Measurements from ENCODE around the gene SPATA22.
"Not testable (repeated sequence)": the region's sequence is repeated elsewhere in the genome, so short reads cannot be mapped to it uniquely, and the experiment has no call there.

Gene SPATA22

GRCh38 chr17:3472137-3472536, 518 bp upstream of the SPATA22 start:
- DNase-seq (ENCODE audit: low spot score), result no peak

- no peak for DNase-seq (ENCODE audit: low spot score)
These were observed 2.1 kb downstream of the SPATA22 start for GRCh38 chr17:3469529-3469928.

GRCh38 chr17:3466355-3466754, 5.3 kb downstream of the SPATA22 start:
- not testable (repeated sequence) for DNase-seq (ENCODE audit: low spot score)

- DNase-seq (ENCODE audit: low spot score), result no peak
These were observed 23.5 kb downstream of the SPATA22 start for GRCh38 chr17:3448059-3448665.

DNA sequence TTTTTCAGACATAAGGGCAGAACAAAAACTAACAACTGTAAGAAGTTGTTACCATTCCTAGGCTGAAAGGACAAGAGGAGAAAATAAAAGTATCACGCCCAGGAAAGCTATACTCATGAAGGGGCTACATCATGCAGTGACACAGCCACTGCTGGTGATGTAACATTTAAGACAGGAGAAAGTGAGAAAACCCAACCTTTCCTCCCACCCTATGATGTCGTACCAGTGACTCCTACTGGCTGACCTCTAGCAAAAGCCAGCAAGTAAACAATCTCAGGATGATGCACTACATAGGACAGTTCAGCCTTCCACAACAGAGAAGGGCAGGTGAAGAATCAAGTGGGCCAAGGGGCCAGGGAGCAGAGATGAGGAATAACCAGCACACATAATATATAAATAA, 24.0 kb downstream of the SPATA22 start:
- DNase-seq (ENCODE audit: low spot score), result no peak

GRCh38 chr17:3440451-3440850, 31.2 kb downstream of the SPATA22 start:
- no peak for DNase-seq (ENCODE audit: low spot score)

DNA sequence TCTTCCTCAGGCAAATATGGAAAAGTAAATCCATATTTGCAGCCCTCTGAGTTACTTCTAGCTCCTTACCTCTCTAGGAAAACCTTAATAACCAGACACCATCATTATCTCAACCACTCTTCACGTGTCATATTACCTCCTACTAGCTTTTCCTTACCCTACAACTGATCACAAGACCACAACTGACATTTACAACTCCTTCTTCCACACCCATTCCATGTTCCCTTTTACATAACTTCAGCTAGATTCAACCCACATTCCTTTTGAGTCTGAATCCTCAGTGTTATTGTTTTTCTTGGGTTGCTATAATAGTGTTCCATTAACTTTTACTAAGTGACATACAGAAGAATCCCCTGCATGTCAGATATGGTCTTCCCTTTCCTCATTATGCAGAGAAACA, 33.3 kb downstream of the SPATA22 start:
- no peak for DNase-seq (ENCODE audit: low spot score)

- no peak for DNase-seq (ENCODE audit: low spot score)
These were observed 37.9 kb downstream of the SPATA22 start, which contains the start of gene OR1E2 for GRCh38 chr17:3433741-3434140. Gene OR1E2 (minus strand): TSS chr17:3433841. CDS start chr17:3433841, 0 bp downstream.

DNA sequence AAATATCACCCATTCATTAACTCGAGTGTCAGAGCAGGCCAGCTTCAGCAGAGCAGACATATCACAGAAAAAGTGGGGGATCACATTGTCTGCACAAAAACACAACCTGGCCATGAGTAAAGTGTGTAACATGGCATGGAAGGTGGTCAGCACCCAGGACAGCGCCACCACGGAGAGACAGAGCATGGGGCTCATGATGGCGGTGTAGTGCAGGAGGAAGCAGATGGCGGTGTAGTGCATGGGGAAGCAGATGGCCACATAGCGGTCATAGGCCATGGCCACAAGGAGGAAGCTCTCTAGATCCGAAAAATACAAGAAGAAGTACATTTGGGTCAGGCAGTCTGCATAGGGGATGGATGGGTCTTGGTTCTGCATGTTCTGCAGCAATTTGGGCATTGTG, 38.4 kb downstream of the SPATA22 start:
- not testable (repeated sequence) for DNase-seq (ENCODE audit: low spot score)

GRCh38 chr17:3418222-3418621, 53.4 kb downstream of the SPATA22 start:
- no peak for DNase-seq (ENCODE audit: low spot score)

- DNase-seq (ENCODE audit: low spot score), result no peak
These were observed 56.0 kb downstream of the SPATA22 start for GRCh38 chr17:3415610-3416009.

GRCh38 chr17:3412216-3412615, 59.4 kb downstream of the SPATA22 start:
- not testable (repeated sequence) for DNase-seq (ENCODE audit: low spot score)

GRCh38 chr17:3411070-3411469, 60.5 kb downstream of the SPATA22 start, which contains the start of gene OR3A3:
Gene OR3A3 (plus strand): TSS chr17:3411370.
- DNase-seq (ENCODE audit: low spot score), result no peak

DNA sequence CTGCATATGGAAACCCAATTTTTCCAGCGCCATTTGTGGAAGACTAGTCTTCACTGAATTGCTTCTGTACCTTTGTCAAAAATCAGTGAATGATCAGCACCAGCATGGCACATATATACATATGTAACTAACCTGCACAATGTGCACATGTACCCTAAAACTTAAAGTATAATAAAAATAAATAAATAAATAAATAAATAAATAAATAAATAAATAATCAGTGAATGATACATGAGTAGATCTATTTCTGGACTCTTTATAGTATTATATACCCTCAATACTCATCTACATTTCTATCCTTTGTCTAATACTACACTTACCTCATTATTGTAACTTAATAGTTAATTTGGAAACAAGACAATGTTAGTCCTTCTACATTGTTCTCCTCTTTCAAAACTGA, 67.8 kb downstream of the SPATA22 start:
- not testable (repeated sequence) for DNase-seq (ENCODE audit: low spot score)

DNA sequence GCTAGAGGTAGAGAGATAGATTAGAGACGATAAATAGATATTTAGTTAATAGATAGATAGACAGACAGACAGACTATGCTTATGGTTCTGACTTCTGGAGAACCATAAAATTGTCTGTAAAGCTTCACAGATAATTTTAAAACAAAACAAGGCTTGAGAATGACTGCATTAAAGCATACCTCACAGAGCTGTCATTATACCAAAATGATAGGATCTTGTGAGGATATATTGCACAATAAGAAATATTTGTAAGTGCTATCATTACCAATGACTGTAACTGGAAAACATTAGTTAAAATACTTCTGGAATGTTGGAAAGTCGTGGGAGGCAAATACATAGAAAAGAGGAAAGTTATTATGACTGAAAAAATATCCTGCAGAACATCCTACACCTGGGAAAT, 69.8 kb downstream of the SPATA22 start:
- no peak for DNase-seq (ENCODE audit: low spot score)

- no peak for DNase-seq (ENCODE audit: low spot score)
These were observed 71.6 kb downstream of the SPATA22 start for GRCh38 chr17:3400055-3400454.

GRCh38 chr17:3398310-3398709, 73.3 kb downstream of the SPATA22 start, which contains the start of gene OR1E1:
Gene OR1E1 (minus strand): TSS chr17:3398410. CDS start chr17:3398410, 0 bp downstream.
- DNase-seq (ENCODE audit: low spot score), result no peak

DNA sequence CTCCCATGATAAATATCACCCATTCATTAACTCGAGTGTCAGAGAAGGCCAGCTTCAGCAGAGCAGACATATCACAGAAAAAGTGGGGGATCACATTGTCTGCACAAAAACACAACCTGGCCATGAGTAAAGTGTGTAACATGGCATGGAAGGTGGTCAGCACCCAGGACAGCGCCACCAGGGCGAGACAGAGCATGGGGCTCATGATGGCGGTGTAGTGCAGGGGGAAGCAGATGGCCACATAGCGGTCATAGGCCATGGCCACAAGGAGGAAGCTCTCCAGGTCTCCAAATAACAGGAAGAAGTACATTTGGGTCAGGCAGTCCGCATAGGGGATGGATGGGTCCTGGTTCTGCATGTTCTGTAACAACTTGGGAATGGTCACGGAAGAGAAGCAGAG, 73.8 kb downstream of the SPATA22 start:
- not testable (repeated sequence) for DNase-seq (ENCODE audit: low spot score)

Measured in hepatic stellate cell (primary cell).